H1 (cell line): ENCODE data around the gene CUL4A. TPM values are rescaled to one million over a fixed set of nuclear protein-coding genes. Genes with fewer than 3 reads are reported as not detected.

Source experiments
- CTCF ChIA-PET: fragments of 300-600 bp; sonication (Branson Sonifier 250); formaldehyde crosslinking; loops from one replicate; lab custom pipeline; 2021; ENCODE audit not compliant: partially characterized antibody; lab: Charles Lee
- POLR2A ChIA-PET: fragments of 300-600 bp; sonication (Branson Sonifier 250); formaldehyde crosslinking; loops from one replicate; lab custom pipeline; 2021; ENCODE audit warnings: inconsistent platforms; ENCODE audit not compliant: partially characterized antibody; lab: Charles Lee
- DNase-seq, 2 experiments: peaks; one replicate each; pipeline versions ENCODE4 v3.0.0 to v3.0.0-alpha.2; 2010 to 2022; ENCODE audit warnings: low spot score in 2 of 2, low read depth in 1 of 2, mixed read lengths in 1 of 2
- FAIRE-seq: peaks from 2 replicates; lab custom pipeline; 2011; peaks lifted over from hg19 to GRCh38; lab: Jason Lieb, UNC
- H2AFZ ChIP-seq: 2 replicates; pipeline ENCODE4 v1.8.1; 2012; ENCODE audit warnings: low read length, inconsistent platforms
- H2AK5ac ChIP-seq: 2 replicates; pipeline ENCODE4 v1.6.1; 2013; ENCODE audit warnings: low read depth, low read length
- H2BK120ac ChIP-seq: replicated peaks from 2 replicates; pipeline ENCODE3; 2013; ENCODE audit warnings: low read depth, low read length, inconsistent platforms
- H2BK12ac ChIP-seq: 2 replicates; pipeline ENCODE4 v1.6.1; 2013; ENCODE audit warnings: low read depth, low read length
- H2BK15ac ChIP-seq: 2 replicates; pipeline ENCODE4 v1.6.1; 2013; ENCODE audit warnings: low read length
- H2BK20ac ChIP-seq: 2 replicates; pipeline ENCODE4 v1.6.1; 2013; ENCODE audit warnings: low read length
- H2BK5ac ChIP-seq: 2 replicates; pipeline ENCODE4 v1.6.1; 2013; ENCODE audit warnings: low read depth, low read length
- H3K14ac ChIP-seq: 2 replicates; pipeline ENCODE4 v1.6.1; 2013; ENCODE audit warnings: inconsistent platforms; ENCODE audit not compliant: insufficient read length
- H3K18ac ChIP-seq: 2 replicates; pipeline ENCODE4 v1.6.1; 2013; ENCODE audit warnings: low read length; ENCODE audit errors: extremely low read depth
- H3K23ac ChIP-seq: 2 replicates; pipeline ENCODE4 v1.6.1; 2013; ENCODE audit warnings: inconsistent platforms; ENCODE audit not compliant: insufficient read length
- H3K23me2 ChIP-seq: 2 replicates; pipeline ENCODE4 v1.6.1; 2013; ENCODE audit warnings: low read depth, low read length
- H3K27ac ChIP-seq: 2 replicates; pipeline ENCODE4 v1.6.1; 2011; ENCODE audit warnings: low read depth, low read length, inconsistent platforms
- H3K27me3 ChIP-seq, 4 experiments: replicated peaks in 1 of 4; 1 replicate in 1 of 4; 2 replicates in 3 of 4; pipeline versions ENCODE4 v1.6.1 to v1.8.1; 2011 to 2013; ENCODE audit warnings: low read length in 3 of 4, mild to moderate bottlenecking in 3 of 4, inconsistent platforms in 2 of 4, mixed read lengths in 2 of 4, moderate library complexity in 1 of 4; ENCODE audit not compliant: control insufficient read depth in 3 of 4, insufficient read depth in 3 of 4; ENCODE audit errors: extremely low read depth in 1 of 4
- H3K36me3 ChIP-seq, 4 experiments: 2 replicates each; pipeline versions ENCODE4 v1.6.1 to v1.8.1; 2011 to 2013; ENCODE audit warnings: mild to moderate bottlenecking in 4 of 4, low read length in 3 of 4, moderate library complexity in 2 of 4, control low read depth in 1 of 4, inconsistent platforms in 1 of 4; ENCODE audit not compliant: insufficient read depth in 4 of 4, control insufficient read depth in 2 of 4
- H3K4ac ChIP-seq: replicated peaks from 2 replicates; pipeline ENCODE3; 2013; ENCODE audit warnings: low read length, low read depth, mixed read lengths, inconsistent platforms; ENCODE audit not compliant: insufficient read length
- H3K4me1 ChIP-seq, 4 experiments: replicated peaks in 1 of 4; 1 replicate in 1 of 4; 2 replicates in 3 of 4; pipeline versions ENCODE4 v1.6.1 to v1.8.1; 2011 to 2013; ENCODE audit warnings: low read length in 3 of 4, inconsistent platforms in 2 of 4, mixed read lengths in 1 of 4; ENCODE audit not compliant: insufficient read depth in 4 of 4, control insufficient read depth in 3 of 4
- H3K4me2 ChIP-seq, 2 experiments: 2 replicates each; pipeline versions ENCODE4 v1.6.1 to v1.8.1; 2011 to 2013; ENCODE audit warnings: low read depth in 2 of 2, low read length in 2 of 2, control low read depth in 1 of 2, inconsistent platforms in 1 of 2, mild to moderate bottlenecking in 1 of 2; ENCODE audit not compliant: insufficient read depth in 1 of 2
- H3K4me3 ChIP-seq, 4 experiments: fragments of 200-600, 300-600 bp in 1 of 4; sonication (generic), shearing (Covaris generic), sonication (Bioruptor Twin) in 1 of 4; 2 replicates each; pipeline versions ENCODE4 v1.5.1 to v1.8.1; 2011 to 2016; ENCODE audit warnings: low read length in 4 of 4, low read depth in 3 of 4, control low read depth in 2 of 4, inconsistent platforms in 2 of 4, mild to moderate bottlenecking in 2 of 4, mixed read lengths in 1 of 4, moderate library complexity in 1 of 4; ENCODE audit not compliant: insufficient read depth in 2 of 4; ENCODE audit errors: extremely low read depth in 1 of 4
- H3K56ac ChIP-seq: replicated peaks from 2 replicates; pipeline ENCODE3; 2013; ENCODE audit warnings: low read depth, mild to moderate bottlenecking, mixed read lengths, low read length, inconsistent platforms; ENCODE audit not compliant: insufficient read length
- H3K79me1 ChIP-seq: 2 replicates; pipeline ENCODE4 v1.6.1; 2013; ENCODE audit warnings: low read depth, low read length, control low read depth
- H3K79me2 ChIP-seq, 2 experiments: 2 replicates each; pipeline versions ENCODE4 v1.6.1 to v1.8.1; 2012 to 2013; ENCODE audit warnings: low read length in 2 of 2, mild to moderate bottlenecking in 2 of 2, inconsistent platforms in 1 of 2; ENCODE audit not compliant: insufficient read depth in 2 of 2, control insufficient read depth in 1 of 2
- H3K9ac ChIP-seq, 4 experiments: replicated peaks in 1 of 4; 1 replicate in 1 of 4; 2 replicates in 3 of 4; pipeline versions ENCODE4 v1.6.1 to v1.8.1; 2011 to 2013; ENCODE audit warnings: low read depth in 3 of 4, low read length in 3 of 4, control low read depth in 2 of 4, mild to moderate bottlenecking in 2 of 4, moderate library complexity in 2 of 4, inconsistent platforms in 1 of 4; ENCODE audit errors: extremely low read depth in 1 of 4
- H3K9me3 ChIP-seq, 2 experiments: 2 replicates each; pipeline versions ENCODE4 v1.6.1 to v1.8.1; 2012 to 2013; ENCODE audit warnings: mild to moderate bottlenecking in 2 of 2, moderate library complexity in 2 of 2, control low read depth in 1 of 2, inconsistent platforms in 1 of 2, low read depth in 1 of 2, low read length in 1 of 2, mixed read lengths in 1 of 2; ENCODE audit not compliant: insufficient read depth in 2 of 2
- H4K20me1 ChIP-seq, 2 experiments: replicated peaks in 1 of 2; 2 replicates each; pipeline versions ENCODE3 to v1.8.1; 2011 to 2013; ENCODE audit warnings: inconsistent platforms in 2 of 2, low read length in 2 of 2, mild to moderate bottlenecking in 1 of 2; ENCODE audit not compliant: insufficient read depth in 2 of 2, control insufficient read depth in 1 of 2
- H4K5ac ChIP-seq: 2 replicates; pipeline ENCODE4 v1.6.1; 2013; ENCODE audit warnings: low read length, low read depth, mixed read lengths, inconsistent platforms; ENCODE audit not compliant: insufficient read length
- H4K8ac ChIP-seq: 2 replicates; pipeline ENCODE4 v1.8.0; 2013; ENCODE audit warnings: mild to moderate bottlenecking, moderate library complexity, low read length, inconsistent platforms; ENCODE audit not compliant: insufficient read depth; ENCODE audit errors: extremely low read depth
- H4K91ac ChIP-seq: replicated peaks from 2 replicates; pipeline ENCODE3; 2013; ENCODE audit warnings: low read length, mixed read lengths, inconsistent platforms; ENCODE audit not compliant: insufficient read length
- ASH2L ChIP-seq: fragments of 200-600, 300-600 bp; sonication (generic); IDR thresholded peaks from one replicate; pipeline ENCODE4 v1.7.1; 2017; ENCODE audit warnings: low read length
- ATF2 ChIP-seq: IDR thresholded peaks from 2 replicates; pipeline ENCODE4 v1.6.1; 2012; ENCODE audit warnings: low read length, inconsistent platforms
- CBX8 ChIP-seq: fragments of 300-800, 300-1000 bp; sonication (generic); IDR thresholded peaks from 2 replicates; pipeline ENCODE4 v1.7.1; 2016; ENCODE audit warnings: low read depth, low read length, borderline replicate concordance
- CHD2 ChIP-seq: IDR thresholded peaks from 2 replicates; pipeline ENCODE4 v1.6.1; 2012; ENCODE audit warnings: low read length, improper control_type of control experiment
- CTBP2 ChIP-seq: IDR thresholded peaks from 2 replicates; pipeline ENCODE4 v1.7.0; 2011; ENCODE audit warnings: borderline replicate concordance, mild to moderate bottlenecking, moderate library complexity, mixed read lengths, low read length; ENCODE audit not compliant: insufficient read depth, insufficient read length
- EGR1 ChIP-seq: IDR thresholded peaks from 2 replicates; pipeline ENCODE4 v1.6.1; 2011; ENCODE audit warnings: low read depth, low read length, borderline replicate concordance
- EZH2 ChIP-seq: fragments of 200-600 bp; sonication (generic); IDR thresholded peaks from 2 replicates; pipeline ENCODE4 v1.7.1; 2012; ENCODE audit warnings: low read depth, mild to moderate bottlenecking, moderate library complexity, low read length, inconsistent platforms; ENCODE audit not compliant: severe bottlenecking
- POLR2A ChIP-seq, 2 experiments: IDR thresholded peaks; 1 replicate in 1 of 2; 2 replicates in 1 of 2; pipeline ENCODE4 v1.6.1; 2011; ENCODE audit warnings: low read depth in 2 of 2, low read length in 2 of 2, mild to moderate bottlenecking in 2 of 2; ENCODE audit errors: control extremely low read depth in 1 of 2
- POLR2AphosphoS5 ChIP-seq: IDR thresholded peaks from 2 replicates; pipeline ENCODE4 v1.6.1; 2011; ENCODE audit warnings: low read depth, low read length
- SIX5 ChIP-seq: IDR thresholded peaks from 2 replicates; pipeline ENCODE4 v1.6.1; 2011; ENCODE audit warnings: mild to moderate bottlenecking, low read depth, low read length
- SUZ12 ChIP-seq: fragments of 200-600 bp; sonication (generic); IDR thresholded peaks from 2 replicates; pipeline ENCODE4 v1.6.1; 2012; ENCODE audit warnings: mild to moderate bottlenecking, inconsistent platforms, low read length, moderate library complexity, mixed read lengths
- WGBS, 2 experiments: shearing (Covaris generic) in 1 of 2; methylation state at CpG; one replicate each; pipeline versions ENCODE4 v1.1.6 to v1.1.7; 2013 to 2015; ENCODE audit warnings: low lambda C conversion rate in 2 of 2, mixed read lengths in 2 of 2, inconsistent platforms in 1 of 2, low coverage in 1 of 2, missing lambda C conversion rate in 1 of 2; ENCODE audit not compliant: insufficient replicate concordance in 2 of 2, insufficient coverage in 1 of 2, insufficient read length in 1 of 2; ENCODE audit errors: extremely low coverage in 1 of 2, missing lambda C conversion rate in 1 of 2; 5-methylcytosine and 5-hydroxymethylcytosine counted together
- polyA plus RNA-seq, 7 experiments: library from polyadenylated mRNA; depleted of rRNA in 3 of 7; stranded (reverse) in 5 of 7; unstranded in 2 of 7; fragments of >200 nt in 5 of 7; fragments of 200-250 nt in 2 of 7; gene quantifications; 1 replicate in 5 of 7; 2 replicates in 1 of 7; 4 replicates in 1 of 7; pipeline versions ENCODE4 v1.2.1 to v1.2.3, GENCODE V29; 2011 to 2013; ENCODE audit warnings: missing spikeins in 2 of 7, mixed read lengths in 2 of 7
- total RNA-seq: library from RNA; stranded (reverse); fragmentation: NEBNext Ultra II Directional; extraction: Animal tissue kit (Norgen Biotek cat#: 25700); gene quantifications from 2 replicates; pipeline ENCODE4 v1.2.1, GENCODE V29; 2021

The CUL4A gene
- total and polyA plus RNA-seq, 2 of the 8 experiments (the other 6 are each of a cell fraction or from before 2014, with no cell fraction given): 54.7 to 101 TPM

DNA sequence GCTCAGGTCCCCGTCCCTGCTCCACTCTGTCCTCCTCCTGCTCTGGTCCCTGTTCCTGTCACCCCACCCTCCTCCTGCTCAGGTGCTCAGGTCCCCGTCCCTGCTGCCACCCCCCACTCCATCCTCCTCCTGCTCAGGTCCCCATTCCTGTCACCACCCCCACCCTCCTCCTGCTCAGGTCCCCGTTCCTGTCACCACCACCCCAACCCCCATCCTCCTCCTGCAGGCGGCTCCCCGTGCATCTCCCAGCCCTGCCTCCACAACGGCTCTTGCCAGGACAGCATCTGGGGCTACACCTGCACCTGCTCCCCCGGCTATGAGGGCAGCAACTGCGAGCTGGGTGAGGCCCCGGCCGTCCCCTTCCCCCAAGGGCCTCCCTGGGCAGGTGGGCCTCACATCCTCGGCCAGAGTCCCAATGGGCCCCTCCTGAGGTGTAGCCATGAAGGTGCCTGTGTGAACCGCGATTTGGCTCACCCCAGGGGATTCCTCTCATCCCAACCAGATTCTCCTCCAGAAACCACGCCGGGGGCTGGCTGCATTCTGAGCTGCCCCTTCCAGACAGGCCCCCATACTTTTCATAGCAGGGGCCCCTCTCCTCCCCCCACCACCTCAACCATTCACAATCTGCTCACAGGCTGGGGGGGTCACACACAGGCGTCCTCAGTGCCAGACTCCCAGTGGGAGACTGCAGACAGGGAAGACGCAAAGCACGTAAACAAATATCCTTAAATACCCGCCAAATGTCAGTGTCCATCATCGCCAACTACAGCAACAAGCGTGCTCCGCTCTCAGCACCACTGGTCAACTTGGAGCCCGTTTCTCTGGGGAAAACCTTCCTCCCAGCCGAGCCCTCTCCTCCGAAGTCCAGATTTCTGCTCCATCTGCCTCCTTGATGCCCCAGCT, 46.4 kb upstream of the CUL4A start:
- DNase-seq: no peak
- H4K5ac ChIP-seq: no peak overlapping the region
- no peak overlapping the region for H3K4me3 ChIP-seq
- H3K79me1 ChIP-seq: no peaks in the 10 kb centered on the region
- no peak overlapping the region for H2AK5ac ChIP-seq
- no peak overlapping the region for H3K56ac ChIP-seq
- no peak overlapping the region for H3K9ac ChIP-seq
- no peak overlapping the region for H2BK120ac ChIP-seq
- peak overlapping the region; percentile 41; the same call in 1 of the 2 replicates for H4K8ac ChIP-seq
- H4K20me1 ChIP-seq: no peaks in the 10 kb centered on the region
- POLR2A ChIA-PET: interaction anchor here (0.6 to 1.5 kb wide), 3 partner anchors 12 to 611 kb away, joined by 3 to 5 read pairs (median 4); no protein-coding TSS in a partner anchor
- WGBS, 2 experiments: 83% methylated on average over 20 of the region's 25 CpGs; no CpG with 5 or more reads in 1 of the 2 experiments
- H3K4me2 ChIP-seq: no peak overlapping the region
- no peak overlapping the region for H4K91ac ChIP-seq
- no peak overlapping the region for H3K18ac ChIP-seq
- H2AFZ ChIP-seq: no peak overlapping the region
- H3K4ac ChIP-seq: no peak overlapping the region
- H3K36me3 ChIP-seq: peaks cover 0 to 2% (median 0%) of the 10 kb centered on the region in 4 experiments; a peak in 1 of 8 replicates
- H2BK15ac ChIP-seq: no peak overlapping the region
- H3K23ac ChIP-seq: no peak overlapping the region
- no peaks in the 10 kb centered on the region; the same call in 1 of the 2 replicates for H3K23me2 ChIP-seq
- H3K27ac ChIP-seq: no peak overlapping the region
- no peaks in the 10 kb centered on the region for H3K27me3 ChIP-seq
- H2BK5ac ChIP-seq: no peak overlapping the region; the same call in 1 of the 2 replicates
- CTCF ChIA-PET: no interaction called here
- no peaks in the 10 kb centered on the region for H3K79me2 ChIP-seq
- no peak overlapping the region for H2BK20ac ChIP-seq
- peaks cover 0 to 22% (median 13%) of the 10 kb centered on the region in 4 experiments; a peak in 6 of 7 replicates for H3K4me1 ChIP-seq
- FAIRE-seq: no peak
- H2BK12ac ChIP-seq: no peak overlapping the region
- no peaks in the 10 kb centered on the region for H3K9me3 ChIP-seq
- no peak overlapping the region for H3K14ac ChIP-seq
- no peak for TF ChIP-seq ATF2
- TF ChIP-seq CTBP2: no peak
- TF ChIP-seq ASH2L: no peak
- TF ChIP-seq POLR2AphosphoS5: no peak
- TF ChIP-seq CBX8: no peak
- TF ChIP-seq SIX5: no peak
- TF ChIP-seq SUZ12: no peak
- TF ChIP-seq EZH2: no peak
- TF ChIP-seq CHD2: no peak
- no peak for TF ChIP-seq POLR2A (IDR thresholded peaks at IDR 0.05; ENCODE audit: control extremely low read depth in 1 of 2, low read depth in 2 of 2, low read length in 2 of 2)
- no peak for TF ChIP-seq EGR1
